NCI-H2171 (cell line): Measurements from ENCODE around the gene PMM2.
"Not testable (repeated sequence)": the region's sequence is repeated elsewhere in the genome, so short reads cannot be mapped to it uniquely, and the experiment has no call there.

ENCODE experiments used
- DNase-seq: peaks from one replicate; lab custom pipeline; 2025; lab: John Stamatoyannopoulos, UW

PMM2 gene

GRCh38 chr16:8867216-8867931 lies 69.7 kb downstream of the PMM2 start:
- peak; percentile 31 for DNase-seq

- no peak for DNase-seq
Measured at GRCh38 chr16:8867932-8868415, 70.3 kb downstream of the PMM2 start.

- peak; percentile 98 for DNase-seq
Measured at GRCh38 chr16:8868416-8869211, 71.0 kb downstream of the PMM2 start, which contains the start of gene CARHSP1. TSS of gene CARHSP1 (minus strand) at chr16:8869006. CDS start at chr16:8859328, 9,678 bp downstream.

- no peak for DNase-seq
Measured at GRCh38 chr16:8869212-8869987, 71.8 kb downstream of the PMM2 start.

GRCh38 chr16:8869988-8870241 lies 72.3 kb downstream of the PMM2 start:
- DNase-seq, result not testable (repeated sequence)

GRCh38 chr16:8872071-8872470 lies 74.4 kb downstream of the PMM2 start:
- DNase-seq, result no peak

- DNase-seq, result no peak
Measured at GRCh38 chr16:8872967-8873865, 75.6 kb downstream of the PMM2 start.

GRCh38 chr16:8873866-8874195 lies 76.2 kb downstream of the PMM2 start:
- not testable (repeated sequence) for DNase-seq

GRCh38 chr16:8874388-8874787 lies 76.7 kb downstream of the PMM2 start:
- no peak for DNase-seq

- not testable (repeated sequence) for DNase-seq
Measured at GRCh38 chr16:8875317-8875716, 77.7 kb downstream of the PMM2 start.

GRCh38 chr16:8877894-8878522 lies 80.4 kb downstream of the PMM2 start:
- DNase-seq, result no peak

GRCh38 chr16:8878523-8878911 lies 80.9 kb downstream of the PMM2 start:
- no peak for DNase-seq

- DNase-seq, result no peak
Measured at GRCh38 chr16:8880839-8881510, 83.3 kb downstream of the PMM2 start.

GRCh38 chr16:8882041-8882617 lies 84.5 kb downstream of the PMM2 start, which contains the start of gene LITAFD:
TSS of gene LITAFD (plus strand) at chr16:8882351. CDS start at chr16:8884356, 2,005 bp downstream.
- DNase-seq, result no peak

- no peak for DNase-seq
Measured at GRCh38 chr16:8882725-8883377, 85.2 kb downstream of the PMM2 start.

GRCh38 chr16:8885674-8886592 lies 88.3 kb downstream of the PMM2 start:
- no peak for DNase-seq

GRCh38 chr16:8886593-8887430 lies 89.2 kb downstream of the PMM2 start:
- DNase-seq, result no peak

GRCh38 chr16:8887431-8887765 lies 89.8 kb downstream of the PMM2 start:
- no peak for DNase-seq
